Measurements from ENCODE around the gene TRAPPC14. TPM values are rescaled to one million over a fixed set of nuclear protein-coding genes. Genes with fewer than 3 reads are reported as not detected.

Gene TRAPPC14
- total and polyA plus RNA-seq, 2 of the 13 experiments (the other 11 are each of a cell fraction or from before 2014, with no cell fraction given): 4.7 to 9.6 TPM

DNA sequence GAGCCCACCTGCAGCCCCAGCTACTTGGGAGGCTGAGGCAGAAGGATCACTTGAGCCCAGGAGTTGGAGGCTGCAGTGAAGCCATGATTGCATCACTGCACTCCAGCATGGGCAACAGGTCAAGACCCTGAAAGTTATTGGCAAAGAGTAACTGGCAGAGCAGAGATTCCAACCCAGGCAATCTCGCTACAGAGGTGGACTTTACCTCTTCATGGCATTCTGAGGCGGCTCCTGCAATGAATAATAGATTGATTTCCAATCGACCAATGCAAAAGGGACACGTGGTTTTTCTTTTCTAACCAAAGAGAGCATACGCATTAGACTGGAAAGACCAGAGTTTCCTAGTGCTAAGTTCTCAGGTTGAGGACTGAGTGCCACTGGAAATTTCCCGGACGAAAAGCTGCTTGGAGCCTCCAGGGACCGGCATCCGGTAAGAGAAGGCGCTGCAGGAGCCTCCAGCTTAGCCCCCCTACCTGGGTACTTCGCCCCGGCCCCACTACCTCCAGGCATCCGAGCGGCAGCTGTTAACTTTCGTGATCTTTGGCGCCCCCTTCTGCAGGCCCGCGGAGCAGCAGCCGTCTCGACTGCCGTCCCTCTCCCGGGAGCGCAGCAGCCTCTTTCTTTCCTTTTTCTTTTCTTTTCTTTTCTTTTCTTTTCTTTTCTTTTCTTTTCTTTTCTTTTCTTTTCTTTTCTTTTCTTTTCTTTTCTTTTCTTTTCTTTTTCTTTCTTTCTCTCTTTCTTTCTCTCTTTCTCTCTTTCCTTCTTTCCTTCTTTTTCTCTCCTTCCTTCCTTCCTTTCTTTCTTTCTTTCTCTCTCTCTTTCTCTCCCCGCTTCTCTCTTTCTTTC, 27.7 kb downstream of the TRAPPC14 start (continued):
- TF ChIP-seq IRX3 (CRISPR knock-in tag; IDR thresholded peaks at IDR 0.05; ENCODE audit: borderline replicate concordance, low read depth) (no peak), SMARCE1 (IDR thresholded peaks at IDR 0.05; ENCODE audit: borderline replicate concordance) (no peak), ATAD3A (CRISPR knock-in tag; IDR thresholded peaks at IDR 0.05) (no peak), HHEX (CRISPR knock-in tag; IDR thresholded peaks at IDR 0.05) (no peak), PAWR (CRISPR knock-in tag; IDR thresholded peaks at IDR 0.05; ENCODE audit: borderline replicate concordance) (no peak), ZNF44 (CRISPR knock-in tag; IDR thresholded peaks at IDR 0.05) (no peak), TSC22D2 (CRISPR knock-in tag; IDR thresholded peaks at IDR 0.05; ENCODE audit: borderline replicate concordance) (0 out of 2 replicates have a peak, but pooled peaks have one; percentile 34), ATM (IDR thresholded peaks at IDR 0.05; ENCODE audit: borderline replicate concordance) (no peak), KLF9 (CRISPR knock-in tag; IDR thresholded peaks at IDR 0.05; ENCODE audit: low read depth) (no peak), ZNF772 (CRISPR knock-in tag; IDR thresholded peaks at IDR 0.05) (no peak), KLF13 (CRISPR knock-in tag; IDR thresholded peaks at IDR 0.05) (no peak), ZNF333 (CRISPR knock-in tag; IDR thresholded peaks at IDR 0.05; ENCODE audit: borderline replicate concordance) (no peak)
- TF ChIP-seq, protein P1, sequence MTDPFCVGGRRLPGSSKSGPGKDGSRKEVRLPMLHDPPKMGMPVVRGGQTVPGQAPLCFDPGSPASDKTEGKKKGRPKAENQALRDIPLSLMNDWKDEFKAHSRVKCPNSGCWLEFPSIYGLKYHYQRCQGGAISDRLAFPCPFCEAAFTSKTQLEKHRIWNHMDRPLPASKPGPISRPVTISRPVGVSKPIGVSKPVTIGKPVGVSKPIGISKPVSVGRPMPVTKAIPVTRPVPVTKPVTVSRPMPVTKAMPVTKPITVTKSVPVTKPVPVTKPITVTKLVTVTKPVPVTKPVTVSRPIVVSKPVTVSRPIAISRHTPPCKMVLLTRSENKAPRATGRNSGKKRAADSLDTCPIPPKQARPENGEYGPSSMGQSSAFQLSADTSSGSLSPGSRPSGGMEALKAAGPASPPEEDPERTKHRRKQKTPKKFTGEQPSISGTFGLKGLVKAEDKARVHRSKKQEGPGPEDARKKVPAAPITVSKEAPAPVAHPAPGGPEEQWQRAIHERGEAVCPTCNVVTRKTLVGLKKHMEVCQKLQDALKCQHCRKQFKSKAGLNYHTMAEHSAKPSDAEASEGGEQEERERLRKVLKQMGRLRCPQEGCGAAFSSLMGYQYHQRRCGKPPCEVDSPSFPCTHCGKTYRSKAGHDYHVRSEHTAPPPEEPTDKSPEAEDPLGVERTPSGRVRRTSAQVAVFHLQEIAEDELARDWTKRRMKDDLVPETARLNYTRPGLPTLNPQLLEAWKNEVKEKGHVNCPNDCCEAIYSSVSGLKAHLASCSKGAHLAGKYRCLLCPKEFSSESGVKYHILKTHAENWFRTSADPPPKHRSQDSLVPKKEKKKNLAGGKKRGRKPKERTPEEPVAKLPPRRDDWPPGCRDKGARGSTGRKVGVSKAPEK (CRISPR knock-in tag; IDR thresholded peaks at IDR 0.05; ENCODE audit: borderline replicate concordance): no peak
- TF ChIP-seq, protein P2, sequence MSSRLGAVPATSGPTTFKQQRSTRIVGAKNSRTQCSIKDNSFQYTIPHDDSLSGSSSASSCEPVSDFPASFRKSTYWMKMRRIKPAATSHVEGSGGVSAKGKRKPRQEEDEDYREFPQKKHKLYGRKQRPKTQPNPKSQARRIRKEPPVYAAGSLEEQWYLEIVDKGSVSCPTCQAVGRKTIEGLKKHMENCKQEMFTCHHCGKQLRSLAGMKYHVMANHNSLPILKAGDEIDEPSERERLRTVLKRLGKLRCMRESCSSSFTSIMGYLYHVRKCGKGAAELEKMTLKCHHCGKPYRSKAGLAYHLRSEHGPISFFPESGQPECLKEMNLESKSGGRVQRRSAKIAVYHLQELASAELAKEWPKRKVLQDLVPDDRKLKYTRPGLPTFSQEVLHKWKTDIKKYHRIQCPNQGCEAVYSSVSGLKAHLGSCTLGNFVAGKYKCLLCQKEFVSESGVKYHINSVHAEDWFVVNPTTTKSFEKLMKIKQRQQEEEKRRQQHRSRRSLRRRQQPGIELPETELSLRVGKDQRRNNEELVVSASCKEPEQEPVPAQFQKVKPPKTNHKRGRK (CRISPR knock-in tag; IDR thresholded peaks at IDR 0.05): peak; percentile 98
- TF ChIP-seq, protein P3, sequence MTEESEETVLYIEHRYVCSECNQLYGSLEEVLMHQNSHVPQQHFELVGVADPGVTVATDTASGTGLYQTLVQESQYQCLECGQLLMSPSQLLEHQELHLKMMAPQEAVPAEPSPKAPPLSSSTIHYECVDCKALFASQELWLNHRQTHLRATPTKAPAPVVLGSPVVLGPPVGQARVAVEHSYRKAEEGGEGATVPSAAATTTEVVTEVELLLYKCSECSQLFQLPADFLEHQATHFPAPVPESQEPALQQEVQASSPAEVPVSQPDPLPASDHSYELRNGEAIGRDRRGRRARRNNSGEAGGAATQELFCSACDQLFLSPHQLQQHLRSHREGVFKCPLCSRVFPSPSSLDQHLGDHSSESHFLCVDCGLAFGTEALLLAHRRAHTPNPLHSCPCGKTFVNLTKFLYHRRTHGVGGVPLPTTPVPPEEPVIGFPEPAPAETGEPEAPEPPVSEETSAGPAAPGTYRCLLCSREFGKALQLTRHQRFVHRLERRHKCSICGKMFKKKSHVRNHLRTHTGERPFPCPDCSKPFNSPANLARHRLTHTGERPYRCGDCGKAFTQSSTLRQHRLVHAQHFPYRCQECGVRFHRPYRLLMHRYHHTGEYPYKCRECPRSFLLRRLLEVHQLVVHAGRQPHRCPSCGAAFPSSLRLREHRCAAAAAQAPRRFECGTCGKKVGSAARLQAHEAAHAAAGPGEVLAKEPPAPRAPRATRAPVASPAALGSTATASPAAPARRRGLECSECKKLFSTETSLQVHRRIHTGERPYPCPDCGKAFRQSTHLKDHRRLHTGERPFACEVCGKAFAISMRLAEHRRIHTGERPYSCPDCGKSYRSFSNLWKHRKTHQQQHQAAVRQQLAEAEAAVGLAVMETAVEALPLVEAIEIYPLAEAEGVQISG (CRISPR knock-in tag; IDR thresholded peaks at IDR 0.05): peak; percentile 48
- TF ChIP-seq, protein P4, sequence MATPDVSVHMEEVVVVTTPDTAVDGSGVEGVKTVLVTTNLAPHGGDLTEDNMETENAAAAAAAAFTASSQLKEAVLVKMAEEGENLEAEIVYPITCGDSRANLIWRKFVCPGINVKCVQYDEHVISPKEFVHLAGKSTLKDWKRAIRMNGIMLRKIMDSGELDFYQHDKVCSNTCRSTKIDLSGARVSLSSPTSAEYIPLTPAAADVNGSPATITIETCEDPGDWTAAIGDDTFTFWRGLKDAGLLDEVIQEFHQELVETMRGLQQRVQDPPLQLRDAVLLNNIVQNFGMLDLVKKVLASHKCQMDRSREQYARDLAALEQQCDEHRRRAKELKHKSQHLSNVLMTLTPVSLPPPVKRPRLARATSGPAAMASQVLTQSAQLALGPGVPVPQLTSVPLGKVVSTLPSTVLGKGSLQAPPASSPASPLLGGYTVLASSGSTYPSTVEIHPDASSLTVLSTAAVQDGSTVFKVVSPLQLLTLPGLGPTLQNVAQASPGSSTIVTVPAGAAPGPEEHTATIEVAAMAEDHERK (CRISPR knock-in tag; IDR thresholded peaks at IDR 0.05; ENCODE audit: low read depth): no peak
- TF ChIP-seq, protein P5, sequence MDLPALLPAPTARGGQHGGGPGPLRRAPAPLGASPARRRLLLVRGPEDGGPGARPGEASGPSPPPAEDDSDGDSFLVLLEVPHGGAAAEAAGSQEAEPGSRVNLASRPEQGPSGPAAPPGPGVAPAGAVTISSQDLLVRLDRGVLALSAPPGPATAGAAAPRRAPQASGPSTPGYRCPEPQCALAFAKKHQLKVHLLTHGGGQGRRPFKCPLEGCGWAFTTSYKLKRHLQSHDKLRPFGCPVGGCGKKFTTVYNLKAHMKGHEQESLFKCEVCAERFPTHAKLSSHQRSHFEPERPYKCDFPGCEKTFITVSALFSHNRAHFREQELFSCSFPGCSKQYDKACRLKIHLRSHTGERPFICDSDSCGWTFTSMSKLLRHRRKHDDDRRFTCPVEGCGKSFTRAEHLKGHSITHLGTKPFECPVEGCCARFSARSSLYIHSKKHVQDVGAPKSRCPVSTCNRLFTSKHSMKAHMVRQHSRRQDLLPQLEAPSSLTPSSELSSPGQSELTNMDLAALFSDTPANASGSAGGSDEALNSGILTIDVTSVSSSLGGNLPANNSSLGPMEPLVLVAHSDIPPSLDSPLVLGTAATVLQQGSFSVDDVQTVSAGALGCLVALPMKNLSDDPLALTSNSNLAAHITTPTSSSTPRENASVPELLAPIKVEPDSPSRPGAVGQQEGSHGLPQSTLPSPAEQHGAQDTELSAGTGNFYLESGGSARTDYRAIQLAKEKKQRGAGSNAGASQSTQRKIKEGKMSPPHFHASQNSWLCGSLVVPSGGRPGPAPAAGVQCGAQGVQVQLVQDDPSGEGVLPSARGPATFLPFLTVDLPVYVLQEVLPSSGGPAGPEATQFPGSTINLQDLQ (CRISPR knock-in tag; IDR thresholded peaks at IDR 0.05): no peak

Measured in HepG2 (cell line).